Measurements from ENCODE around the gene MARS1. TPM values are rescaled to one million over a fixed set of nuclear protein-coding genes. Genes with fewer than 3 reads are reported as not detected.
A peak's percentile ranks its signal among the peaks of the same experiment; 100 is the strongest.

MARS1 gene
- total and polyA plus RNA-seq, 2 experiments from 2014 or later: 266 to 351 TPM

DNA sequence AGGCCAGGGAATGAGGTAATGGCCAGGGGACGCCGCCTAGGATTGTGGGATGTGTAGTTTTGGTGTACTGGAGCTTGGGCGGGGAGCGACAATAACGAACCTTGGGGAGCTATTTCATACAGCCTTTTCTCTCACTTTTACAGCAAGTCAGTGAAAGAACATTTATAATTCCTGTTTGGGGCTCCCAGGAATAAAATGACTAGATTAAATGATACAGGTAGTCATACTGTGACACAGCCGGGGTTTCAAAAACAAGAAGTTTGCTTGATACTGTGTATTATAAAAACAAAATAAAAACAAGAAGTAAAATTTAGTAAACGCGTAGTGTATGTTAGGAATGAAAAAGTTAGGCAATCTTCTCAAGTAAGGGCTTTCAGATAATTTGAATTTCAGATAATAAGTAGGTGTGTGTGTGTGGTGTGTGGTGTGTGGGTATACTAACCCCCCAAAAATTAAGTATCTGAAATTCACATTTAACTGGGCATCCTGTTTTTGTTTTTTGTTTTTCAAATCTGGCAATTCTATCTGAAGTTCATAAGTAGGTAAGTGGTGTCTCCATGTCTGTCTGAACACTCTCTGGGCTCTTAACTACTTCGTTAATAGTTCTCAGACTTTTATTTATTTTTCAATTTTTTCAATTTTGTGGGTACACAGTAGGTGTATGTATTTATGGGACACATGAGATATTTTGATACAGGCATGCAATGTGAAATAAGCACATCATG, 59.6 kb downstream of the MARS1 start:
- ATAC-seq (no peak), DNase-seq (ENCODE audit: low spot score) (no peak)
- H3K4me1 Mint-ChIP-seq: peaks cover 45% of the 10 kb centered on the region
- TF ChIP-seq, protein P1, sequence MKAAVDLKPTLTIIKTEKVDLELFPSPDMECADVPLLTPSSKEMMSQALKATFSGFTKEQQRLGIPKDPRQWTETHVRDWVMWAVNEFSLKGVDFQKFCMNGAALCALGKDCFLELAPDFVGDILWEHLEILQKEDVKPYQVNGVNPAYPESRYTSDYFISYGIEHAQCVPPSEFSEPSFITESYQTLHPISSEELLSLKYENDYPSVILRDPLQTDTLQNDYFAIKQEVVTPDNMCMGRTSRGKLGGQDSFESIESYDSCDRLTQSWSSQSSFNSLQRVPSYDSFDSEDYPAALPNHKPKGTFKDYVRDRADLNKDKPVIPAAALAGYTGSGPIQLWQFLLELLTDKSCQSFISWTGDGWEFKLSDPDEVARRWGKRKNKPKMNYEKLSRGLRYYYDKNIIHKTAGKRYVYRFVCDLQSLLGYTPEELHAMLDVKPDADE (IDR thresholded peaks at IDR 0.05): peak; percentile 91
- TF ChIP-seq, protein P2, sequence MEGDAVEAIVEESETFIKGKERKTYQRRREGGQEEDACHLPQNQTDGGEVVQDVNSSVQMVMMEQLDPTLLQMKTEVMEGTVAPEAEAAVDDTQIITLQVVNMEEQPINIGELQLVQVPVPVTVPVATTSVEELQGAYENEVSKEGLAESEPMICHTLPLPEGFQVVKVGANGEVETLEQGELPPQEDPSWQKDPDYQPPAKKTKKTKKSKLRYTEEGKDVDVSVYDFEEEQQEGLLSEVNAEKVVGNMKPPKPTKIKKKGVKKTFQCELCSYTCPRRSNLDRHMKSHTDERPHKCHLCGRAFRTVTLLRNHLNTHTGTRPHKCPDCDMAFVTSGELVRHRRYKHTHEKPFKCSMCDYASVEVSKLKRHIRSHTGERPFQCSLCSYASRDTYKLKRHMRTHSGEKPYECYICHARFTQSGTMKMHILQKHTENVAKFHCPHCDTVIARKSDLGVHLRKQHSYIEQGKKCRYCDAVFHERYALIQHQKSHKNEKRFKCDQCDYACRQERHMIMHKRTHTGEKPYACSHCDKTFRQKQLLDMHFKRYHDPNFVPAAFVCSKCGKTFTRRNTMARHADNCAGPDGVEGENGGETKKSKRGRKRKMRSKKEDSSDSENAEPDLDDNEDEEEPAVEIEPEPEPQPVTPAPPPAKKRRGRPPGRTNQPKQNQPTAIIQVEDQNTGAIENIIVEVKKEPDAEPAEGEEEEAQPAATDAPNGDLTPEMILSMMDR (conservative IDR thresholded peaks at IDR 0.05; ENCODE audit: low read depth in 2 of 2): no peak
- TF ChIP-seq, protein P3, sequence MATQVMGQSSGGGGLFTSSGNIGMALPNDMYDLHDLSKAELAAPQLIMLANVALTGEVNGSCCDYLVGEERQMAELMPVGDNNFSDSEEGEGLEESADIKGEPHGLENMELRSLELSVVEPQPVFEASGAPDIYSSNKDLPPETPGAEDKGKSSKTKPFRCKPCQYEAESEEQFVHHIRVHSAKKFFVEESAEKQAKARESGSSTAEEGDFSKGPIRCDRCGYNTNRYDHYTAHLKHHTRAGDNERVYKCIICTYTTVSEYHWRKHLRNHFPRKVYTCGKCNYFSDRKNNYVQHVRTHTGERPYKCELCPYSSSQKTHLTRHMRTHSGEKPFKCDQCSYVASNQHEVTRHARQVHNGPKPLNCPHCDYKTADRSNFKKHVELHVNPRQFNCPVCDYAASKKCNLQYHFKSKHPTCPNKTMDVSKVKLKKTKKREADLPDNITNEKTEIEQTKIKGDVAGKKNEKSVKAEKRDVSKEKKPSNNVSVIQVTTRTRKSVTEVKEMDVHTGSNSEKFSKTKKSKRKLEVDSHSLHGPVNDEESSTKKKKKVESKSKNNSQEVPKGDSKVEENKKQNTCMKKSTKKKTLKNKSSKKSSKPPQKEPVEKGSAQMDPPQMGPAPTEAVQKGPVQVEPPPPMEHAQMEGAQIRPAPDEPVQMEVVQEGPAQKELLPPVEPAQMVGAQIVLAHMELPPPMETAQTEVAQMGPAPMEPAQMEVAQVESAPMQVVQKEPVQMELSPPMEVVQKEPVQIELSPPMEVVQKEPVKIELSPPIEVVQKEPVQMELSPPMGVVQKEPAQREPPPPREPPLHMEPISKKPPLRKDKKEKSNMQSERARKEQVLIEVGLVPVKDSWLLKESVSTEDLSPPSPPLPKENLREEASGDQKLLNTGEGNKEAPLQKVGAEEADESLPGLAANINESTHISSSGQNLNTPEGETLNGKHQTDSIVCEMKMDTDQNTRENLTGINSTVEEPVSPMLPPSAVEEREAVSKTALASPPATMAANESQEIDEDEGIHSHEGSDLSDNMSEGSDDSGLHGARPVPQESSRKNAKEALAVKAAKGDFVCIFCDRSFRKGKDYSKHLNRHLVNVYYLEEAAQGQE (IDR thresholded peaks at IDR 0.05; ENCODE audit: unreplicated experiment): no peak
- TF ChIP-seq CREB1 (CRISPR knock-in tag; IDR thresholded peaks at IDR 0.05; ENCODE audit: low read depth): peak; percentile 89
- peaks cover 3% of the 10 kb centered on the region; the same call in 2 of the 3 replicates for H3K36me3 Mint-ChIP-seq (ENCODE audit: low read depth)
- no peak overlapping the region for H3K27ac ChIP-seq (ENCODE audit: low read depth)
- H3K36me3 ChIP-seq (ENCODE audit: insufficient read depth): no peaks in the 10 kb centered on the region
- no peaks in the 10 kb centered on the region for H3K9me3 Mint-ChIP-seq
- peak overlapping the region; percentile 67 for H3K4me2 ChIP-seq
- H3K79me2 ChIP-seq (replicated peaks; ENCODE audit: insufficient read depth): peaks cover 45% of the 10 kb centered on the region
- no peak overlapping the region for H2AFZ ChIP-seq
- H3K9me2 ChIP-seq (ENCODE audit: insufficient read depth): no peaks in the 10 kb centered on the region
- peaks cover 13% of the 10 kb centered on the region for H3K27me3 Mint-ChIP-seq (ENCODE audit: insufficient read depth, low read depth, poor library complexity)
- peaks cover 12% of the 10 kb centered on the region; the same call in 1 of the 2 replicates for H4K20me1 ChIP-seq (replicated peaks; ENCODE audit: insufficient read depth)
- peaks cover 12% of the 10 kb centered on the region for H3F3A ChIP-seq (replicated peaks; ENCODE audit: low read depth)
- peaks cover 28% of the 10 kb centered on the region for H3K4me1 ChIP-seq (ENCODE audit: insufficient read depth)
- H3K27ac Mint-ChIP-seq: no peak overlapping the region
- peak overlapping the region; percentile 97 for H3K4me3 Mint-ChIP-seq
- H3K4me3 ChIP-seq: peak overlapping the region; percentile 96
- peaks cover 14% of the 10 kb centered on the region for H3K27me3 ChIP-seq (ENCODE audit: insufficient read depth)

DNA sequence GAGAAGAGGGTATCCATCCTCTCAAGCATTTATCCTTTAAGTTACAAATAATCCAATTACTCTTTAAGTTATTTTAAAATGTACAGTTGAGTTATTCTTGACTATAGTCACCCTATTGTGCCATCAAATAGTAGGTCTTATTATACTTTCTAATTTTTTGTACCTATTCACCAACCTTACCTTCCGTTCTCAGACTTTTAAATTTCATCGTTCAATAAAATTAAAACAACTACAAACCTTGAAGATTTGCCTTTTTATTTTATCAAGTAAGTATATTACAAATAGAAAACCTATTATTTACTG, 60.1 kb downstream of the MARS1 start:
- H3K9me2 ChIP-seq (ENCODE audit: insufficient read depth): no peaks in the 10 kb centered on the region
- no peak overlapping the region for H3K4me2 ChIP-seq
- ATAC-seq: no peak
- Mint-ChIP-seq H3K27me3 (ENCODE audit: insufficient read depth, low read depth, poor library complexity) (peaks cover 13% of the 10 kb centered on the region), H3K36me3 (ENCODE audit: low read depth) (peaks cover 3% of the 10 kb centered on the region; the same call in 2 of the 3 replicates), H3K9me3 (no peaks in the 10 kb centered on the region), H3K4me3 (no peak overlapping the region), H3K4me1 (peaks cover 50% of the 10 kb centered on the region), H3K27ac (no peak overlapping the region)
- peaks cover 12% of the 10 kb centered on the region for H3F3A ChIP-seq (replicated peaks; ENCODE audit: low read depth)
- H3K4me3 ChIP-seq: no peak overlapping the region
- no peak overlapping the region for H3K27ac ChIP-seq (ENCODE audit: low read depth)
- H2AFZ ChIP-seq: no peak overlapping the region
- DNase-seq (ENCODE audit: low spot score): no peak
- no peaks in the 10 kb centered on the region for H3K36me3 ChIP-seq (ENCODE audit: insufficient read depth)
- H4K20me1 ChIP-seq (replicated peaks; ENCODE audit: insufficient read depth): peaks cover 12% of the 10 kb centered on the region; the same call in 1 of the 2 replicates
- peaks cover 33% of the 10 kb centered on the region for H3K4me1 ChIP-seq (ENCODE audit: insufficient read depth)
- peaks cover 14% of the 10 kb centered on the region for H3K27me3 ChIP-seq (ENCODE audit: insufficient read depth)
- peaks cover 49% of the 10 kb centered on the region for H3K79me2 ChIP-seq (replicated peaks; ENCODE audit: insufficient read depth)
- TF ChIP-seq, protein P2 (conservative IDR thresholded peaks at IDR 0.05; ENCODE audit: low read depth in 2 of 2): no peak
- TF ChIP-seq ZNF114 (CRISPR knock-in tag; IDR thresholded peaks at IDR 0.05) (no peak), EZH2 (IDR thresholded peaks at IDR 0.05; ENCODE audit: low read depth, unreplicated experiment) (no peak), STAT1 (IDR thresholded peaks at IDR 0.05; ENCODE audit: unreplicated experiment) (no peak), CREB1 (CRISPR knock-in tag; IDR thresholded peaks at IDR 0.05; ENCODE audit: low read depth) (no peak), ZNF331 (CRISPR knock-in tag; IDR thresholded peaks at IDR 0.05; ENCODE audit: low read depth) (no peak)
- TF ChIP-seq, protein P3 (IDR thresholded peaks at IDR 0.05; ENCODE audit: unreplicated experiment): no peak
- TF ChIP-seq, protein P1 (IDR thresholded peaks at IDR 0.05): no peak

Measured in GM23338 (cell line).